Endothelial cell of hepatic sinusoid (primary cell): ENCODE measurements around the gene SGTA.
"Not testable (repeated sequence)": the region's sequence is repeated elsewhere in the genome, so short reads cannot be mapped to it uniquely, and the experiment has no call there.

Source experiments
- in situ Hi-C: cut with HindIII; loops from 2 replicates; pipeline ENCODE4 v1.10.0; 2017; ENCODE audit warnings: low sequenced_read_pairs

Gene SGTA

DNA sequence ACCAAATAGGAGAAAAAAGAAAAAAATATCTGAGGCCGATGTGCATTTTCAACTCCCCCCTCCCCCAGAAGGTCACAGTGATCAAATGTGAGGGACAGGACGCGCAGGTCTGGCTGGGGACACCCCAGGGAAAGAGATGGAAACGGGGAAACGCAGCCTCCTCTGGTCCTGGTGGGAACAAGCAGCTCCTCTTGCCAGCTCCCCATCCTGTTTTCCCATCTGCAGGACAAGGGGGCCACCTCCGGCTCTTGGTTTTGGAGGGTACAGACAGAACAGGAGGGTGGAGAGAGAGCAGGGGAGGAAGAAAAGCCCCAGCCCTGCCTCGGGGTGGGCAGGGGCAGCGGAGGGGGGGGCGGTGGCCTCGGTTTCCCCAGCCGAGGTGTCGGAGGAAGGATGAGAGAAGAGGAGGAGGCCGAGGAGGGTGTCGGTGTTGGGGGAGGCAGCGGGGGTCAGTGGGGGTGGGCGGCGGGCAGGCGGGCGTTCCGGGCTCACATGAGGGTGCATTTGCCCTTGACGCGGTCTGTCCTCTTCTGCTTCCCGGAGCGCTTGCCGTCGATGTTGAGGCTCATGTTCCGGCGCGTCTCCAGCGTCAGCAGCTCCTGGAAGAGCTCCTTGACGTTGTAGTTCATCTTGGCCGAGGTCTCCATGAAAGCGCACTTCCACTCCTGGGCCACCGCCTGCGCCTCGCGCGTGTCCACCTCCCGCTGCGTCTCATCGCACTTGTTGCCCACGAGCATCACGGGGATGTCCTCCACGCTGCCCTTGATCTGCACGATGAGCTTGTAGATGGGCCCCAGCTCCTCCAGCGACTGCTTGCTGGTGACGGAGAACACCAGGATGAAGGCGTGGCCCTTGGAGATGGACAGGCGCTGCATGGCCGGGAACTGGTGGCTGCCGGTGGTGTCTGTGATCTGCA, 66.1 kb downstream of the SGTA start:
- in situ Hi-C loops = no loop called here

DNA sequence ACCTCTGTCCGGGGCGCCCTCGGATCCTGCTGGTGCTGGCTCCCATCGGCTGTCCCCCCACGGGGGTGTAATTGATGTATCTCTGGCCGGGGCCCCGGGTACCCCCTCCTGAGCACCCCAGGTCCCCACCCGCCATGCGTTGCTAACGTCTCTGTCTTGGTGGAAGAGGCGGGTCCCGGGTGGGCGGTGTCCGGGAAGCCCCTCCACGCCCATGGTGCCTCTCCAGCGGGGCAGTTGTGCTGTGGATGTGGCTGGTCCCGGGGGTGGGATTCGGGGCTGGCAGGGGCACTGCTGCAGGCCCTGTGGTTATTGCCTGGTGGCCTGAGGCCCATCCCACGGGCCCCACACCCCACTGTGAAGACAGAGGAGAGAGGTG, 66.8 kb downstream of the SGTA start:
- in situ Hi-C loops = no loop called here

- in situ Hi-C loops = no loop called here
Observed at GRCh38 chr19:2715470-2716274, 67.4 kb downstream of the SGTA start.

DNA sequence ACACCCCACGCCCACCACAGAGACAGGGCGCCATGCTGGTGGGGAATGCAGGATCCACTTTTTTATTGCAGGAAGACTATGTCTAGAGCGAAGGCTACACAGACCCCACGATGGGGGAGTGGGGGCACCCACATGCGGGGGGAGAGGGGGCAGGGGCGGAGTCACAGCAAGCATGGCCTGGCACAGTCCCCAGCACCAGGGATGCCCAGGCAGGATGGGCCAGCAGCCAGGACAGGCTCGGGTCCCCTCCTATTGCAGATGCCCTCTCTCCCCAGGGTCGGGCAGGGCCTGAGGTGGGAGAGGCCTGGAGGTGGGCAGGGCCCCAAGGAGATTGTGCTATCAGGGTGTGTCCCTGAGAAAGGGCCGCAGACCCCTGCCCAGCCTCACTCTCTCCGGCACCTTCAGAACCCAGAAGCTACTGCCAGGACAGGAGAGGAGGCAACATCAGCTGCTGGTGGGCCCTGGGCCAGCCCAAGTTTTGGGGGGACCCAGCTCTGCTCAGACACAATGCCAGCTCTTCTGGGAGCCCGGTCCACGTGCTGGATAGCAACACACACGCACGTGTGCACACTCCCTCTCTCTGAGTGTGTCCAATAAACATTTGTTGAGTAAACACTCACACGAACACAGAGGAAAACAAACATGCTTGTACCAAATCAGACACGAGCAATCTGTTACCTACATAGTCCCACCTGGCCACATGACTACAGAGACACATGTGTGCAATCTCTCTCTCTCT, 68.4 kb downstream of the SGTA start:
- in situ Hi-C loops = no loop called here

GRCh38 chr19:2714102-2714501, 69.0 kb downstream of the SGTA start:
- in situ Hi-C loops = not testable (repeated sequence)

GRCh38 chr19:2713170-2713569, 69.9 kb downstream of the SGTA start:
- in situ Hi-C loops = not testable (repeated sequence)

DNA sequence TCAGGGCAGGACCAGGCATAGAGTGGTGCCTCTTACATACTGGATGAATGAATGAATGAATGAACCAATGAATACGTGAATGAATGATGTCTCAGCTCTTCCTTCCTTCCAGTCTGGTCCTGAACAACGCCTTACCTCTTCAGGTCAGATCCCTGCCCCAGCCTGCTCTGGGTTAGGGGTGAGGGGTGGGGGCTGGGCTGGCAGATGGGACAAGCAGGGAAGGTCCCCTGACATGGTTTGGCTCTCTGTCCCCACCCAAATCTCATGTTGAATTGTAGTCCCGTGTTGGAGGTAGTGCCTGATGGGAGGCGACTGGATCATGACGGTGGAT, 71.2 kb downstream of the SGTA start:
- in situ Hi-C loops = no loop called here

DNA sequence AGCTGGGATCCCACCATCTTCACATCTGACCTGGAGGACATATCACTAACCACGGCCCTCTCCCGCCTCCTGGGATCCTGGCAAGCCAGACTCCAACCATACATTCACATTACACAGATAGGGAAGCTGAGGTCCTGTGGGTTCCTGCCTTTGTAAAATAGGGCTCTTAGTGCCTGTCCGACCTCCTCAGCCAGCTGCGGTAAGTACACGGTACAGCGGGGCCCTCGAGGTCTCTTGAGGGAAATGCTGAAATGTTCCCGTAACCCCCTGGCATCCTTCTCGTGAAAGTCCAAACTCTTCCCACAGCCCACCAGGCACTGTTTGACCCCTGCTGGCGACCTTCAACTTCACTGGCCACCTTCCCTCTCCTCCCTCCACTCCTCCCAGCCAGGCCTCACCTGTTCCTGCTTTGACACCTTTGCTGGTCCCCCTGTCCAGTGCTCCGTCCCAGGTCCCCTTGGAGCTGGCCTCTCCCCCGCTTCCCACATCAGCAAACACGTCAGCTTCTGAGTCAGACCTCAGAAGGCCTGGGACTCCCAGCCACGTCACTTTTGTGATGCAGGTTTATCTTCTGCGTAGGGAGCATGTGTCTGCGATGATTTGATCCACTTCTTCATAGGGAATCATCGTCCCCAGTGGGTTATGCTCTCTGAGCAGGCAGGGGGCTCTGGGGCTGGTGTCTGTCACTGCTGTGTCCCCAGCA, 71.8 kb downstream of the SGTA start:
- in situ Hi-C loops = no loop called here

DNA sequence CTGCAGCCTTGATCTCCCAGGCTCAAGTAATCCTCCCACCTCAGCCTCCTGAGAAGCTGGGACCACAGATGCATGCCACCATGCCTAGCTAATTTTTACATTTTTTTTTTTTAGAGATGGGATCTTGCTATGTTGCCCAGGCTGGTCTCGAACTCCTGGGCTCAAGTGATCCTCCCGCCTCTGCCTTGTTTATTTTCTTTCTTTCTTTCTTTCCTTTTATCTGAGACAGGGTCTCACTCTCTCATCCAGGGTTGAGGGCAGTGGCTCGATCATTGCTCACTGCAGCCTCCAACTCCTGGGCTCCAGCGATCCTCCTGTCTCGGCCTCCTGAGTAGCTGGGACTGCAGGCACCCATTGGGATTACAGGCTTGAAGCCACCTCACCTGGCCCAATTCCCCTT, 76.8 kb downstream of the SGTA start:
- in situ Hi-C loops = no loop called here
